GM12878 (cell line): ENCODE measurements around the gene QSOX1.

Experiments
- CBFB ChIP-seq: IDR thresholded peaks from 2 replicates; pipeline ENCODE4 v1.6.1; 2016; ENCODE audit warnings: antibody characterized with exemption, low read depth
- TAF1 ChIP-seq: IDR thresholded peaks from 2 replicates; pipeline ENCODE4 v1.6.1; 2011; ENCODE audit warnings: mild to moderate bottlenecking, low read depth, low read length, borderline replicate concordance
- ZNF24 ChIP-seq: fragments of 450-650 bp; IDR thresholded peaks from 2 replicates; pipeline ENCODE4 v1.6.1; 2017; ENCODE audit warnings: antibody characterized with exemption, mild to moderate bottlenecking
- TF ChIP-seq, protein P1 (sequence below), 3 experiments: IDR thresholded peaks in 2 of 3; conservative IDR thresholded peaks in 1 of 3; 2 replicates each; pipeline ENCODE4 v1.5.1; 2011; ENCODE audit warnings: low read depth in 3 of 3, low read length in 3 of 3, mild to moderate bottlenecking in 3 of 3, control low read depth in 2 of 3, moderate library complexity in 2 of 3, inconsistent platforms in 1 of 3, mixed read lengths in 1 of 3; ENCODE audit not compliant: control insufficient read depth in 2 of 3, insufficient read depth in 1 of 3; ENCODE audit errors: extremely low read depth in 1 of 3

GRCh38 chr1:180194048-180194425 is 39.4 kb downstream of the QSOX1 start:
- no peak for TF ChIP-seq ZNF24
- no peak for TF ChIP-seq TAF1
- no peak for TF ChIP-seq CBFB
- TF ChIP-seq, protein P1, sequence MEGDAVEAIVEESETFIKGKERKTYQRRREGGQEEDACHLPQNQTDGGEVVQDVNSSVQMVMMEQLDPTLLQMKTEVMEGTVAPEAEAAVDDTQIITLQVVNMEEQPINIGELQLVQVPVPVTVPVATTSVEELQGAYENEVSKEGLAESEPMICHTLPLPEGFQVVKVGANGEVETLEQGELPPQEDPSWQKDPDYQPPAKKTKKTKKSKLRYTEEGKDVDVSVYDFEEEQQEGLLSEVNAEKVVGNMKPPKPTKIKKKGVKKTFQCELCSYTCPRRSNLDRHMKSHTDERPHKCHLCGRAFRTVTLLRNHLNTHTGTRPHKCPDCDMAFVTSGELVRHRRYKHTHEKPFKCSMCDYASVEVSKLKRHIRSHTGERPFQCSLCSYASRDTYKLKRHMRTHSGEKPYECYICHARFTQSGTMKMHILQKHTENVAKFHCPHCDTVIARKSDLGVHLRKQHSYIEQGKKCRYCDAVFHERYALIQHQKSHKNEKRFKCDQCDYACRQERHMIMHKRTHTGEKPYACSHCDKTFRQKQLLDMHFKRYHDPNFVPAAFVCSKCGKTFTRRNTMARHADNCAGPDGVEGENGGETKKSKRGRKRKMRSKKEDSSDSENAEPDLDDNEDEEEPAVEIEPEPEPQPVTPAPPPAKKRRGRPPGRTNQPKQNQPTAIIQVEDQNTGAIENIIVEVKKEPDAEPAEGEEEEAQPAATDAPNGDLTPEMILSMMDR (IDR thresholded peaks at IDR 0.05 in 2 of 3, conservative IDR thresholded peaks at IDR 0.05 in 1 of 3; ENCODE audit: control insufficient read depth in 2 of 3, extremely low read depth in 1 of 3, insufficient read depth in 1 of 3, low read depth in 3 of 3, low read length in 3 of 3), result no peak
